GM18858 (cell line): ENCODE measurements around the gene SUSD4.
"Not testable (repeated sequence)": the region's sequence is repeated elsewhere in the genome, so short reads cannot be mapped to it uniquely, and the experiment has no call there.

Source experiments
- ATAC-seq: cut with Tn5 transposase; IDR thresholded peaks from one replicate; pipeline ENCODE4 v1.9.1; 2021; ENCODE audit not compliant: unreplicated experiment

SUSD4 gene

DNA sequence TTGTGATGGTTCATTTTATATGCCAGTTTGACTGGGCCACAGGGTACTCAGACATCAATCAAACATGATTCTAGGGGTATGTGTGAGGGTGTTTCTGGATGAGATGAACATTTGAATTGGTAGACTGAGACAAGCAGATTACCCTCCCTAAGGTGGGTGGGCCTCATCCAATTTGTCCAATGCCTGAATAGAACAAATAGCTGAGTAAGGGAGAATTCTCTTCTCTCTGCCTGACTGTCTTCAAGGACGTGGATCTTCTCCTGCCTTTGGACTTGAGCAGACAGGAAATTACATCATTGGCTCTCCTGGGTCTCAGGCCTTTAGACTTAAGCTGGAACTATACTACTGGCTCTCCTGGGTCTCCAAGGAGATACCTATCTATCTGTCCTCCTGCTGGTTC is 64.4 kb downstream of the SUSD4 start:
- ATAC-seq = no peak

DNA sequence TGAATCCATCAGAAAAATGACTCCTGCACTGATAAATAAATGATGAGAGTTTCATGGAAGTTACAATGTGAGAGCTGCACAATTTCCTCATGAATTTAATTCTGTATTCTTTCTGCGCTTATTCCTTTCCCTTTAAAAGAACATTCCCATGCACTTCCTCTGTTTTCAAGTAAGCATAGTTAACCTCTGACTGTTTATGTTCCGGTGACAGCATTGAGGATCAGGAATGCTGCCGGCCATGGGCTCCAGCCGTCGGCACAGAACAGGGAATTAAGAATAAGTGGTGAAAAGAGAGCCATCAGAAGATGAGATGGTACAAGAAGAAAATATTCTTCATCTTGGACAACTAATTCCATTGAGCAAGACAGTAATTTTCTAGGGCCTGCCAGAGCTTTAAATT is 65.3 kb downstream of the SUSD4 start:
- no peak for ATAC-seq

DNA sequence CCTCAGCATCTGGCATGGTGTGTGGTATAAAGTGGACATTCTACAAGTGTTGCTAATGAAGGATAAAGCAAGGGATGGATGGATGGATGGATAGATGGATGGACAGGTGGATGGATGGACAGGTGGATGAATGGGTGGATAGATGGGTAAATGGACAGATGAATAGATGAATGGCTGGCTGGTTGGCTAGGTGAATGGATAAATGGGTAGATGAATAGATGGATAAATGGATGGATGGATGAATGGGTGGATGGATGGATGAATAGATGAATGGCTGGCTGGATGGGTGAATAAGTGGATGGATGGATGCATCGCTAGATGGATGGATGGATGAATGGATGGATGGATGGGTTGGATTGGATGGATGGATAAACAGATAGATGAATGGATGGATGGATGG is 66.2 kb downstream of the SUSD4 start:
- no peak for ATAC-seq

DNA sequence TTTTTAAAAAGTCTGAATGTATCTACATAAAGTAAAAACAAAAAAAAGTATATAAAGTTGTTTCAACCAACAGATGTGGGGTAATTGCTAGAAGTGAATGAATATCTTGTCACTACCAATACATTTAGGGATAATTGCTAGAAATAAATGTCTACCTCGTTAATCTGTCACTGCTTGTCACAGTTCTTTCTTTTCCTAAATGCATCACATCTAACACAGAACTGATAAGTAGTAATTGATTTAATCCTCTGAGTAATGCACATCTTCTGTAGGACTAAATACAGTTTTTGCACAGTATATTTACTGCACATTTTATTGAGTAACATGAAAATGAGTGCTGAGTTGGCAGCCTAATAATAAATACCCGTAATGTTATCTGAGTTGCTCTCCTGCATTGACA is 72.2 kb downstream of the SUSD4 start:
- ATAC-seq = no peak

DNA sequence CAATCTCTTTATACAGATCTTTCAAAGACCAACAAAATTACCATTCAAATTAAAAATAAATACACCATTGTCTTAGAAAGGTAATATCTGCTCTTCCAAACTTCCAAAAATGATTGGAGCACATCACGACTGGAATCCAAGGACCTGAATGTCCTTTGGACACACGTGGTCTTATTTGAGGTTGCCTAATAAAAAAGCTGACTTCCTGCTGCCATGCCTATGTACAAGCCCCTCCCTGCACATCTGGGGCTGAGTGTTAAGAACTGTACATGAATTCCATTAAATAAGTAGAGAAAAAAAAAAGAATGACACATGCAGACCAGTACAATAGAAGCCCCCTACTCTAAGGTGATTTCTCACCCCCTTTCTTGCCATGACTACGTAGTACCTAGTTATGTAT is 73.6 kb downstream of the SUSD4 start:
- no peak for ATAC-seq

DNA sequence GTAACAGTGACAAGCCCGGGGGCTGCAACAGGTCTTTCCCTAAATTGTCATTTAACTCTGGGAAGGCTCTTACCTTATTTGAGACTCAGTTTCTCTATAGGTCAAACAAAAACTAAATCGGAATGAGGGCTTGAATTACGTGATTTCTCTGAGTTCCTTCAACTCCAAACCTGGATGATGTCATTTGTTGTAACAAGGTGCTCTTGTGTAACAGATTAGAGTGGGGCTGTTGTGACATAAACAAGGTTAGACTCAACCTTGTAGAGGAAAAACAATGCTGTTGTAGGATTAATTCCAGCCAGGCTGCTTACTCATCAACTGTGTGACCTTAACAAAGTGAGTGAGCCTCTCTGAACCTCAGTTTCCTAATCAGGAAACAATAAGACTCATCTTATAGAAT is 74.4 kb downstream of the SUSD4 start:
- ATAC-seq = no peak

DNA sequence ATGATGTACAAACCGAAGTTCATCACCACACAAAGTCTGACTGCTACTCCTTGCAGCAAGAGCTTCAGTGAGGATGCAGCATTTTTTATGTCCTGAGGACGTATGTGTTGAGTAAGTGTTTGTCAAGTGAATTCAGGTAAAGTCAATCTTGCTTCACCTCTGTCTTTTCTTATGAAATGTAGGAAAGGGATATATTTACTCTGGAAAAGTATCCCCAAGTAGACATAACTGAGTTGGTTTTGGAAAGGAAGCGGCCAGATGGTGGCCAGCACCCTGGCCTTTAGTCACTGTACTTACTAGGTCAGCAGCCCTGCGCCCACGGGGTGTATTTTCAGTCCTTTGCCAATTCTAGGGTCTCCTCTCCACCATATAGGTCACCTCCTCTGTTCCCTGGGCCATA is 75.2 kb downstream of the SUSD4 start:
- ATAC-seq = no peak

DNA sequence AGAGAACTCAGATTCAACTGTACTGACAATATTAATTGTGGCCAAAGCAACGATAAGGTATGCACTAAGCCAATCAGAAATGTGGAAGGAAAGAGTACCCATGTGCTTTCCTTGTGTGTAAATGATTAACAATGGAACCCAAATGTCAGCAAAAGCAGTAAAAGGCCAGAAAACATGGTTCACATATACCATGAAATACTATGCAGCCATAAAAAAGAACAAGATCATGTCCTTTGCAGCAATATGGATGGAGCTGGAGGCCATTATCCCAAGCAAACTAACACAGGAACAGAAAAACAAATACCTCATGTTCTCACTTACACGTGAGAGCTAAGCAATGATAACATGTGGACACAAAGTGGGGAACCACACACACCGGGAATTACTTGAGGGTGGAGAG is 78.5 kb downstream of the SUSD4 start:
- ATAC-seq = no peak

DNA sequence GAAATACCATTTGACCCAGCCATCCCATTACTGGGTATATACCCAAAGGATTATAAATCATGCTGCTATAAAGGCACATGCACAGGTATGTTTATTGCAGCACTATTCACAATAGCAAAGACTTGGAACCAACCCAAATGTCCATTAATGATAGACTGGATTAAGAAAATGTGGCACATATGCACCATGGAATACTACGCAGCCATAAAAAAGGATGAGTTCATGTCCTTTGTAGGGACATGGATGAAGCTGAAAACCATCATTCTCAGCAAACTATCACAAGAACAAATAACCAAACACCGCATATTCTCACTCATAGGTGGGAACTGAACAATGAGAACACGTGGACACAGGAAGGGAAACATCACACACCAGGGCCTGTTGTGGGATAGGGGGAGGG is 80.3 kb downstream of the SUSD4 start:
- not testable (repeated sequence) for ATAC-seq

DNA sequence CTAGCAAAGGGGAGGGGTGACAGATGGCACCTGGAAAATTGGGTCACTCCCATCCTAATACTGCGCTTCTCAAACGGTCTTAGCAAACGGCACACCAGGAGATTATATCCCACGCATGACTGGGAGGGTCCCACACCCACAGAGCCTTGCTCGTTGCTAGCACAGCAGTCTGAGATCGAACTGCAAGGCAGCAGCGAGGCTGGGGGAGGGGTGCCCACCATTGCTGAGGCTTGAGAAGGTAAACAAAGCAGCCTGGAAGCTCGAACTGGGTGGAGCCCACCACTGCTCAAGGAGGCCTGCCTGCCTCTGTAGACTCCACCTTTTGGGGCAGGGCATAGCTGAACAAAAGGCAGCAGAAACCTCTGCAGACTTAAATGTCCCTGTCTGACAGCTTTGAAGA is 85.7 kb downstream of the SUSD4 start:
- not testable (repeated sequence) for ATAC-seq

DNA sequence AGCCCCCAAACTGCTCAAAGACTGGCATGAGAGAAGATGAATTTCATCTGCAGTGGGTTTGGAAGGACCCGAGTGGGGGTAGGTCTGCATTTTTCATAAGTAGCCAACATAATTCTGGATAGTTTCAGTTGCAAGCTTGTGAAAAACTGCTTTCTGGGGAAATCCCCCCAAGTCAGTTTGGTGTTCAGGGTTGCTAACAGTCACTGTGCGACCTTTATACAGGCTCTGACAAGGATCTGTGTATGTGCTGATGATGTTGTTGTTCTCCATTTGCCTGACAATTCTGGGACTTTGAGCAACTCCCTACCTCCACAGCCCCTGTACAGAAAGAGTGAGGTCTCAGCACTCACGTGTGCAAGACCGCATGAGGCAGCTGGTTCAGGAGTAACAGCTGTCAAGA is 87.9 kb downstream of the SUSD4 start:
- ATAC-seq = no peak

DNA sequence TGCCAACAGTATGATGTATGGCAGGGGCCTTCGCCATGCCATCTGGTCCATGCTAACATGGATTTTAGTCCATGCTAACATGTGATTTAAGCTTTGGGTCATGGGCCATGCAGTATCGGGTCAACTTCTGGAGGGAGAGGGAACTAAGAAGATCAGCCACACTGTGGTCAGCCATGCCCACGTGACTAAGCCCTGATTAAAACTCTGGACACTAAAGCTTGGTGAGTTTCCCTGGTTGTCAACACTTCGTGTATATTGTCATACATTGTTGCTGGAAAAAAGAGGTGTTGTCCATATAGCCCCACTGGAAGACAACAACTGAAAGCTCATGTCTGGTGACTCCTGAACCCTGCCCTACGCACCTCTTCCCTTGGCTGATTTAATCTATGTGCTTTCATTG is 90.5 kb downstream of the SUSD4 start:
- ATAC-seq = no peak

DNA sequence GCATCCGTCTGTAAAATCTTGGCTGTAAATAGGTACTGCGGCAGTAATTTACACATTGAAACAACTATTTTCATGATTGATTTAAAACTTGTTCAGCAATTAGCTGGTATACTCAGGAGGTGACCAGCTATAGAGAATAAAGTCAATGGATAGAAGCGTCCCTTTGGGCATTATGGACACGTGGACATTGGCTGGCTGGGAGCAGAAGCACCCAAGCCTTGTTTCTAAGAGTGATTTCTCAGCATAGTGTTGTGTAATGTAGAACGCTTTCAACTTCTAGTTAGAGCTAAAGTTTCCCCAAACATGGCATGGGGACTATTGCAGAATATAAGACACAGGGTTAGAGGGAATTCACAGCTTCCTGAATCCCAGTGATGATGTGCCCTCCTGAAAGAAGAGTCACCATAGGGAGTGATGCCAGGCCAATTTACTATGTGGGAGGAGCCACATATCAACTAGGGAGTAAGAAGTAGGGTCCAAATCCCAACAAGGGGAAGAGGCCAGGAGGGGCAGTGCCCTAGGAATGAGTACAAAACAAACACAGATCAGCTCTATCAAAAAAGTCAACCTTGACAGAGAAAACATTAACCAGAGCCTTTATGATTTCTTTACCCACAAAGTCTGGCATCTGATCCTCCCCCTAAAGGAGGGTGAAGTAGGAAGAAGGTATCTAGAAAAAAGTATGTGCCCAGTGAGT is 92.7 kb downstream of the SUSD4 start:
- ATAC-seq = no peak

DNA sequence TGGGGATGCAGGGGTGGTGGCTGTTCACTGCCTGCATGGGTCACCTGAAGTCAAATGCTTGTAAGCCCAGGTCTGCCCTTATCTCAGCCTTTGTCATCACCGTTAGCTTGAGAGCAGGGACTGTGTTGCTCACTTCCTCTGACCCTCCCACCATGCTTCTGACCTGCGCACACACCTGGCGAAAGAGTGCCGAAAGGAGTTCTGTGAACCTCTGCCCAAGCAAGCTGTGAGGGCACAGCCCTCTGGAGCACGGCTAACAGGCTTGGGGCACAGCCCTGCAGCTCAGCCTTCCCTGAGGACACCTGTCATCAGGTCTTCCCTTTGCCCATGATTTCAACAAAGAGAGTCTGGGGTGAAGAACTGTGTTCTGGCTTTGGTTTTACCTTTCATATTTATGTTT is 93.8 kb downstream of the SUSD4 start:
- no peak for ATAC-seq

DNA sequence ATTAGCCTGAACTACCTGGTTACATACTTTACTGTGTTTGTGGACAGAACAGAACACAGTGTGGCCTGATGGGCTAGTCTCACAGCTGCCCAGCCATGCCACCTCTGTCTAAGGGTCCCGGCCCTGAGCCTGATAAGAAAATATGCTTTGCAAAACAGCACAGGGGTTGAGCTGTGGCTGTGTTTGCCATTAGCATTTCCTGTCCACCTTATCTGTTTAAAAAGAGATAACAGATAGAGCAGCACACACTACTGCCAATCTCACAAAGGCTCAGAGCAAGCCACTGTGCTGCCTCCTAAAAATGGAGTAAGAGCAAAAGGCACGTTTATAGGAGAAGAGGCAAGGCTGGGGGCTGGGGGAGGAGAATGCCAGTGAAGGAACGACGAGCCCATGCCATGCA is 95.0 kb downstream of the SUSD4 start:
- ATAC-seq = no peak

DNA sequence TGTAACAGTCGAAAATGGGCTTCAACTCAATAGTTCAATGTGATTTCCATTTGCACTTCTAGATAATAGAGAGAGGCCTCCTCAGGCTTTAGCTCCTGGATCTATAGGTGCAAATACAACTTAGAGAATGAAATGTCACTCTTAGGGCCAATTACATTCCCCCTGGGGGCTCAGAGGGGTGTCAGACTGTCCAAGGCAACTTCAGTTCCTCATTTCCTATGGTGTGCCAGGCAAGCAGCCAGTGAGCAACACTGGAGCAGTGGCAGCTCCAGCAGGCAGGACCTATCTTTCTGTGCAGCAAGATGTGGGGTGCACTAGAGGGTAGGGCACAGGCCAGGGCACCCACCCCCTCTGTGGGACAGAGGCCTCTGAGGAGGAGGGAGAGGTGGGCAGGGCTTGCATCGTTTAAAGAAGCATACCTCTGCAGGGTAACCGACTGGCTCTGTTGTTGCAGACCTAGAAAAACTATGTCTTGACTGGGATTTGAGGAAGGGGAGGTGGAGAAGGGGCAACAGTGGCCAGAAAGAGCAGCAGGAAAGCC is 97.3 kb downstream of the SUSD4 start:
- ATAC-seq = no peak

DNA sequence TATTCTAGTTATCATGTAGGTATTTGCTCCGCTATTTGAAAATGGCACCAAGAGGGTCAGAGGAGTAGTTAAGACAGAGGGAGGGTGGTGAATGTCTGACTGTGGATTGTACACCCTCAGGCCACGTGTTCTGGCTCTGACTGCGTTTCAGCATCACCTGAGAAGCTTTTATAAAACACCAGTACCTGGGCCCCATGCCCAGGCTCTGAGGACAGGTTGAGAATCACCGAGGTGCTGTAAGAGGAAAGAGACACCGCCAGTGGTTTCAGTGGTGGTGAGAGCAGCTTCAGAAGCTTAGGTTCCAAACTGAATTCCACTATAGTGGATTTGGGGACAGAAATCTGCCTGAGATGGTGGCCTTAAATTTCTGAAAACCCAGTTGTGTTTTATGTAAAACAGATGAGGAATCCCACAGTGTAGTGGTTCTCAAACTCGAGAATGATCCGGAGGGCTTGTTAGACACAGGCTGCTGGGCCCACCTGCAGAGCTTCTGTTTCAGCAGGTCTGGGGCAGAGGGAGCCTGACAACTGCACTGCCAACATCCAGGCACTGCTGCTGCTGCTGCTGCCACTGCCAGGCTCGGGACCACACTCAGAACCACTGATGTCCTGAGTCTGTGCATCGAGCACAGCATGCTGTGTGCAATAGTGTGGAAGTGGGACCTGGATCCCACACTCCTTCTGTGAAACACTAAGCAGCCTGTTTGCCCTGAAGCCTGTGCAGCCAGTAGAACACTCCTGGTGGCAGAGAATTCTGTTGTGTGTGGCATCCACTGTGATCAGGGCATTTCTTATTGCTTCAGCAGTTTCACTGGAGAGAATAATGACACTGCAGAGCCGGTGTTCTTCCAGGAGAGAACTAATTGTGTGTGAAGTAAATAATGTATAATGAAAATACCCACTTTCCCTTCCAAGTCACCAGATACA is 98.7 kb downstream of the SUSD4 start:
- ATAC-seq = no peak

DNA sequence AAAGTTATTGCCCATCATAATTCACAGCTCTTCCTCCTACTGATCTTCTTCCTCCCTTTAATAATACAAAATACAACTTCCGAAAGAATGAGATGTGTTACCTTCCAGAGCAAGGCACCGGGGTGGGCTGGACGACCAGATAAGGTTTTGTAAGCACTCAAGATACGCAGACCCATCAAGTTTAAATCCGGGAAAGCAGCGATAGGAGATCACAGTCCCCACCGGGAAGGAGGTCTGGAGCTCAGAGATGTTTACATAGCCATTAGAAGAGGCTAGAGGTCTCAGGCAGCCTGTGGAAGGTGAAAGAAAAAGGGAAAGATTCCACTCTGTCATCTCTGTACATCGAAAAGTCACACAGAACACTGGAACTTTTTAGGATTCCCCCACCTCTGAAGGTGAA is 99.4 kb downstream of the SUSD4 start:
- ATAC-seq = no peak

DNA sequence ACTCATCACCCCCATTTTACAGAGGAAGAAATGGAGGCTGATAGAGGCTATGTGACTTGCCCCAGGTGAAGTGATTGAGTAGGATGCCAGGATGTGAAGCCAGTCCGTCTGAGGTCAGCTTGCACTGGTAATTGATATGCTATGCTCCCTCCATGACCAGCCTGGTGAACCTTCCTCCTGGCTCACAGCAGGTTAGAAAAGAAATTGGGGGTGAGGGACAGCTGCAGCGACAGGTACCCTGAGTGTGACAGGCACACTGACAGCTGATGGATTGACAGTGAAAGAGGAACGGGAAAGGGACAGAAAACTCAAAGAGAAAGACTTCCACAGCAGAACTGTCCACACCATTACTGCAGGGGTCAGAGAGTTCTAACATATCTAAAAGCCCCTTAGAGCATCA is 102.1 kb downstream of the SUSD4 start:
- ATAC-seq = no peak

DNA sequence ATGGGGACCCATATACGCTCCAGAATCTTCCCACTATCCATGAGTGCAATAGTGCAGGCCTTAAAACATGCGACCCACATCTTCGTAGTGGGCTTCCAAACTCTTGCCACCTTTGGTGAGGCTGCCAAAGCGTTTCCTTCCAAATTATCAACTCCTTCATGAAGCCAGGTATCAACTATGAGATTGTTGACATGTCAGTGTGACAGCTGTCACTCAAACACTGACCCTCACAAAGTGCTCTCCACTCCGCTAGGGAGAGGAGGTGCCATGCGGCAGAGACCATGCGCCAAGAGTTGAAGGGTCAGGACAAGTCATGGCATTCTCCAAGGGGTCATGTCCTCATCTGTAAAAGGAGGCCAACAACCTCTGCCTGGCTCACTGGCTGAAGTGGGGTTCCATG is 103.3 kb downstream of the SUSD4 start:
- no peak for ATAC-seq

DNA sequence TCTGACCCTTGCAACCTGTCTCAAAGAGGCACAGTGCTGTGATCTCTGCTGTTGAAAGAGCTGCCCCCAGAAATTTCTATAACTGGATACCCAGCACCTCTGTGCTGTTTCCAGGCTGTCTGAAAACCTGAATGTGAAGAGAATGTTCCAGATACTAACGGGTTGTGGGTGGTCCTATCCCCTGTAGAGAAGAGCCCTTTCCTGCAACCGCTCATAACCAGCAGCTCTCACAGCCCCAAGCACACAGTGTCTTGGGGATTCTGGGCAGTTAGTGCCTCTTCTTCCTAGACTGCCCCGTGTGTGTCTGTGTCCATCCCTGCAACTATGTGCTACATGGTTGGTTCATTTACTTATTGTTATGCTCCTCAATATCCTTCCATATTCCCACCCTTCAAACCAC is 104.5 kb downstream of the SUSD4 start:
- no peak for ATAC-seq

DNA sequence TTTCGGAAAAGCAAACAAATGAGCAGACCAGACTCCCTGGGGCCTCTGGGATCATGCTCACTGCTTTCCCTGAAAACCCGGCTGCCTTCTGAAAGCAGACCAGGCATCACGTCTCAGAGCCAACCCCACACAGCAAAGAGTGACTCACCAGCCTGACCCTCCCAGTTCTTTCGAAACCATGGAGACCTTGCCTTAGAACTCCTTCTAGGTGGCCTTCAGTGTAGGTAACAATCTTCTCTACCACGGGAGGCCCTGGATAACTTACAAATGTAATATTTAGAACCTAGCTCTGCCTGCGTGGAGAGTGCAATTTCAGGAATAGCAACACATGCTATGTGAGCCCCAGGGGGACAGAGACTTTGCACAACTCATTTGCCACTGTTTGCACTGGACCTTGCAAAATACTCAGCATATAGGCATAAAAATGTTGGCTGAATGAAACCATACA is 105.2 kb downstream of the SUSD4 start:
- ATAC-seq = no peak
